ENCODE data around the gene RMND5A.

DNA sequence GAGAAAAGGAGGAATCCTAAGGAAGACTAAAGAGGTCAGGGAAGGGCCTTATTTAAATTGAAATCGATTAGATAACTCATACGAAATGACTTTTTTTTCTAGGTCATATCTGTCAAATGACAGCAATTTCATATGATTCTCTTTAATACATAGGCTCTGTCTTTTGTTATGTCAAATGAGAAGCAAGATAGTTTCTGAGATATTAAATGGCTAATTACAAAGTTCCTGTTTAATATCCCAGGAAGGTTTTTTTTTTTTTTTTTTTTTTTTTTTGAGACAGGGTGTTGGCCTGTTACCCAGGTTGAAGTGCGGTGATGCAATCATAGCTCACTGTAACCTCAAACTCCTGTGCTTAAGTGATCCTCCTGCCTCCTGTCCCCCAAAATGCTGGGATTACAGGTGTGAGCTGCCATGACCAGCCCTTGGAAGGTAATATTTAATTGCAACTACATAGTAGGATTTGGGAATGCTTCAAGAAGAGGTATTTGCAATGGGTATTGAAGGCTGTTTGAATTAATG lies 48.0 kb upstream of the RMND5A start:
- TF ChIP-seq YY1 (IDR thresholded peaks at IDR 0.05; ENCODE audit: insufficient read depth, insufficient read length): no peak
- no peak for TF ChIP-seq ZNF274 (IDR thresholded peaks at IDR 0.05; ENCODE audit: low read depth, low read length)
